HG03280 (cell line): ENCODE measurements around the gene PFDN5.

Experiments
- ATAC-seq: cut with Tn5 transposase; IDR thresholded peaks from one replicate; pipeline ENCODE4 v1.9.1; 2021; ENCODE audit warnings: mild to moderate bottlenecking, moderate library complexity; ENCODE audit not compliant: unreplicated experiment

PFDN5 gene

GRCh38 chr12:53295070-53295890 is at the start of gene PFDN5:
Gene PFDN5, plus strand, starts transcription at chr12:53295542. Its CDS starts 26 bp downstream, at chr12:53295568.
- peak; percentile 79 for ATAC-seq

- peak; percentile 78 for ATAC-seq
Observed at GRCh38 chr12:53251477-53252348, 43.6 kb upstream of the PFDN5 start.

GRCh38 chr12:53252349-53252916 is 42.9 kb upstream of the PFDN5 start:
- ATAC-seq: no peak

- no peak for ATAC-seq
Observed at GRCh38 chr12:53253298-53253697, 42.0 kb upstream of the PFDN5 start.

GRCh38 chr12:53254816-53255545 is 40.4 kb upstream of the PFDN5 start:
- ATAC-seq: no peak

GRCh38 chr12:53255996-53256395 is 39.3 kb upstream of the PFDN5 start:
- ATAC-seq: no peak

GRCh38 chr12:53258541-53259539 is 36.5 kb upstream of the PFDN5 start:
- ATAC-seq: no peak

- no peak for ATAC-seq
Observed at GRCh38 chr12:53259891-53260290, 35.5 kb upstream of the PFDN5 start.

GRCh38 chr12:53265783-53266182 is 29.6 kb upstream of the PFDN5 start:
- no peak for ATAC-seq

GRCh38 chr12:53267306-53267998 is 27.9 kb upstream of the PFDN5 start:
- ATAC-seq: no peak

- peak; percentile 86 for ATAC-seq
Observed at GRCh38 chr12:53267999-53268629, 27.2 kb upstream of the PFDN5 start, which contains the start of gene ESPL1. Gene ESPL1, plus strand, starts transcription at chr12:53268299. Its CDS starts 468 bp downstream, at chr12:53268767.

- no peak for ATAC-seq
Observed at GRCh38 chr12:53268630-53269562, 26.4 kb upstream of the PFDN5 start.

GRCh38 chr12:53274445-53274844 is 20.9 kb upstream of the PFDN5 start:
- ATAC-seq: no peak

GRCh38 chr12:53276511-53276910 is 18.8 kb upstream of the PFDN5 start:
- ATAC-seq: no peak

- no peak for ATAC-seq
Observed at GRCh38 chr12:53277981-53278380, 17.4 kb upstream of the PFDN5 start.

- ATAC-seq: no peak
Observed at GRCh38 chr12:53279283-53279869, 16.0 kb upstream of the PFDN5 start.
